Adrenal gland (tissue), 5 donors: Measurements from ENCODE around the gene HNRNPH1.
"Not testable (repeated sequence)": the region's sequence is repeated elsewhere in the genome, so short reads cannot be mapped to it uniquely, and the experiment has no call there.

Experiments used
- CTCF ChIP-seq, 6 experiments: fragments of 450-650 bp in 4 of 6; fragments of 200-600 bp in 2 of 6; sonication (generic) in 1 of 6; IDR thresholded peaks; 1 replicate in 5 of 6; 2 replicates in 1 of 6; pipeline versions ENCODE4 v1.5.1 to v1.8.0; 2016 to 2021; ENCODE audit warnings: antibody characterized with exemption in 6 of 6, mild to moderate bottlenecking in 2 of 6, moderate library complexity in 1 of 6
- POLR2A ChIP-seq, 2 donors: fragments of 450-650 bp; IDR thresholded peaks; one replicate each; pipeline ENCODE4 v1.6.1; 2017; ENCODE audit warnings: antibody characterized with exemption in 2 of 2, mild to moderate bottlenecking in 2 of 2, moderate library complexity in 1 of 2
- donor health status: DM: no; HTN: no; CAD: no.

DNA sequence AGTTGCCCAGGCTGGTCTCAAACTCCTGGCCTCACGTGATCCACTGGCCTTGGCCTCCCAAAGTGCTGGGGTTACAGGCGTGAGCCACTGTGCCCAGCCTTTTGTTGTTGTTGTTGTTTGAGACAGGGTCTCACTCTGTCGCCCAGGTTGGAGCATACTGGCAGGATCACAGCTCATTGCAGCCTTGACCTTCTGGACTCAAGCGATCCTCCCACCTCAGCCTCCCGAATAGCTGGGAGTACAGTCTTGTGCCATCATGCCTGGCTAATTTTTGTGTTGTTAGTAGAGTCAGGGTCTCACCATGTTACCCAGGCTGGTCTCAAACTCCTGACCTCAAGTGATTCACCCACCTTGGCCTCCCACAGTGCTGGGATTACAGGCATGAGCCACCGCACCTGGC lies 38.2 kb upstream of the HNRNPH1 start:
- not testable (repeated sequence) for TF ChIP-seq CTCF, POLR2A (IDR thresholded peaks at IDR 0.05)
